ENCODE results near the gene SLC47A2. TPM values are rescaled to one million over a fixed set of nuclear protein-coding genes. Genes with fewer than 3 reads are reported as not detected.
"Not testable (repeated sequence)": the region's sequence is repeated elsewhere in the genome, so short reads cannot be mapped to it uniquely, and the experiment has no call there.

Gene SLC47A2, protein sequence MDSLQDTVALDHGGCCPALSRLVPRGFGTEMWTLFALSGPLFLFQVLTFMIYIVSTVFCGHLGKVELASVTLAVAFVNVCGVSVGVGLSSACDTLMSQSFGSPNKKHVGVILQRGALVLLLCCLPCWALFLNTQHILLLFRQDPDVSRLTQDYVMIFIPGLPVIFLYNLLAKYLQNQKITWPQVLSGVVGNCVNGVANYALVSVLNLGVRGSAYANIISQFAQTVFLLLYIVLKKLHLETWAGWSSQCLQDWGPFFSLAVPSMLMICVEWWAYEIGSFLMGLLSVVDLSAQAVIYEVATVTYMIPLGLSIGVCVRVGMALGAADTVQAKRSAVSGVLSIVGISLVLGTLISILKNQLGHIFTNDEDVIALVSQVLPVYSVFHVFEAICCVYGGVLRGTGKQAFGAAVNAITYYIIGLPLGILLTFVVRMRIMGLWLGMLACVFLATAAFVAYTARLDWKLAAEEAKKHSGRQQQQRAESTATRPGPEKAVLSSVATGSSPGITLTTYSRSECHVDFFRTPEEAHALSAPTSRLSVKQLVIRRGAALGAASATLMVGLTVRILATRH
- polyA plus RNA-seq (ENCODE audit: insufficient read depth in 1 of 5, insufficient read length in 5 of 5, low replicate concordance in 1 of 5) = under 1 TPM; 0.25 to 0.40 (median 0.30) TPM
- long read RNA-seq, donor 1 = 0 reads
- long read RNA-seq, donor 2 = 0 reads
- long read RNA-seq, donor 3 = 0 reads
- long read RNA-seq, donor 4 = 0 reads
- long read RNA-seq, donor 5 = 0 reads
- long read RNA-seq, donor 6 = 0 reads
- long read RNA-seq, donor 7 = 0 reads
- long read RNA-seq, donor 8 = 0 reads

- no peak for DNase-seq
Observed at GRCh38 chr17:19716108-19717030, at the start of gene SLC47A2. Gene SLC47A2 (minus strand): TSS chr17:19716584. CDS start chr17:19716555, 29 bp downstream.

- no peak for DNase-seq
Observed at GRCh38 chr17:19766016-19766415, 49.6 kb upstream of the SLC47A2 start.

GRCh38 chr17:19763991-19764390, 47.6 kb upstream of the SLC47A2 start:
- DNase-seq = not testable (repeated sequence)

- DNase-seq = no peak
Observed at GRCh38 chr17:19763416-19763815, 47.0 kb upstream of the SLC47A2 start.

DNA sequence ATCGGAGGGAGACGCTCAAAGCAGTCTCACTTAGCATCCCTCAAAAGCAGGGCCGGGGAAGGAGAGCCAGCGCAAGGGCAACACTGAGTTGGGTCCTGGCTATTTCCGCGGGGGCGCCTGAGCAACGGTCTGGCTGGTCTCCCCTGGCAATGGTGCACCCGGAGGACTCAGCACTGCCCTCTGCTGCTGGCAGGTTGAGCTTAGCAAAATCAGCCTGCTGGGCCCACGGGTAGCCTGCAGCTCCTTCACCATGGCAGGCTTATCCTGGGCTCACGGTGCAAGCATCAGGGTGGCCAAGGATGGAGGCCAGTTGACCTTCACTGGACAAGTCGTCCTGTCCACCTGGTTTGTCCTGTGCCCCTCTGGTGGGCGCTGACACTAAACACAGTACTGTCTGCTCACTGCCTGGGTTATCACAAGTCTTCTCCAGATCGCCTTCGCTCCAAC, 46.2 kb upstream of the SLC47A2 start:
- DNase-seq = peak in 1 of 2 donors; percentile 52

DNA sequence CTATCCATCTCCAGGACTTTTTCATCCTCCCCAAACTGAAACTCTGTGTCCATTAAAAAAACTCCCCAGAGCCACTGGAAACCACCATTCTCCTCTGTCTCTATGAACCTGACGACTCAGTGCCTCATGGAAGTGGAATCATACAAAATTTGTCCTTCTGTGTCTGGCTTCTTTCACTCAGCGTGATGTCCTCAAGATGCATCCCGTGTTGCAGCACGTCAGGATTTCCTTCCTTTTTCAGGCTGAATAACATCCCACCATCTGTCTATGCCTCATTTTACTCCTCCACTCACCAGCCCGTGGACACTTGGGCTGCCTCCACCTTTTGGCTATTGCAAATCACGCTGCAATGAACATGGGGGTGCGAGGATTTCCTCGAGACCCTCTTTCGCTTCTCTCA, 44.4 kb upstream of the SLC47A2 start:
- no peak for DNase-seq

GRCh38 chr17:19759568-19760549, 43.5 kb upstream of the SLC47A2 start:
- DNase-seq = no peak

GRCh38 chr17:19757536-19758180, 41.3 kb upstream of the SLC47A2 start:
- no peak for DNase-seq

DNA sequence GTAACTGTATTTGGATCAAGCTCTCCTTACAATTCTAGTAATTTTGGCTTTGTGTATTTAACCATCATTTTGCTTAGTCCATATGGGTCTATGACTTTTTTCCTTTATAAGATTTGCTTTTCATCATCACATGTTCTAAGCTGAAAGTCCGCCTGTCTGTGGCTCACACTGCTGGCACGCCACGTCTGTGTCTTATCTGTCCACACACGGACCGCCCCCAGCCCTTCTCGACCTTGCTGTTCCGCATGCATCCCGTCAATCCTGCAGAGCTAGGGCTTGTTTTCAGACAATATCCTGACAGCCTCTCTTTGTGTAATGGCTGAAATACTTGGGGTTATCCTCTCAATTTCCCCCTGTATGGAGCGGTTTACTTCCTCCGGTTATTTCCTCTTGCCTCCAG, 40.2 kb upstream of the SLC47A2 start:
- DNase-seq = no peak

- DNase-seq = no peak
Observed at GRCh38 chr17:19755821-19756510, 39.6 kb upstream of the SLC47A2 start.

DNA sequence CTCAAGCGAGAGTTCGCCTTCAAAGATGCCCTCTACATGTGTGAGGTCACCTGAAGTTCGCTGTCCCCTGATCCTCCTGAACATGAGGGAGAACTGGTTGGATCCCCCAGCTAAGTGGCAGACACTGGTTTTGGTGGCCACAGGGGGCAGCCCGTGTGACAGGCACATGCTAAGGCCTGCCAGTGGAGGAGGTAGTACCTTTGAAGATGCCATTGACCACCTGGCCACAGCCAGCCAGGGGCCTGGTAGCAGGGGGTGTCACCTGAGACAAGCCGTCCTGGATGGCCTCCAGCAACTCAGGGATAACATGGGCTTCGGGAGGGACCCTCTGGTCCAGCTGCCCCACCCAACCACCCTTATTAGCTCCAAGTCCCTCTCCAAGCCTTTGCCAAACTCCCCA, 39.0 kb upstream of the SLC47A2 start:
- DNase-seq = no peak

DNA sequence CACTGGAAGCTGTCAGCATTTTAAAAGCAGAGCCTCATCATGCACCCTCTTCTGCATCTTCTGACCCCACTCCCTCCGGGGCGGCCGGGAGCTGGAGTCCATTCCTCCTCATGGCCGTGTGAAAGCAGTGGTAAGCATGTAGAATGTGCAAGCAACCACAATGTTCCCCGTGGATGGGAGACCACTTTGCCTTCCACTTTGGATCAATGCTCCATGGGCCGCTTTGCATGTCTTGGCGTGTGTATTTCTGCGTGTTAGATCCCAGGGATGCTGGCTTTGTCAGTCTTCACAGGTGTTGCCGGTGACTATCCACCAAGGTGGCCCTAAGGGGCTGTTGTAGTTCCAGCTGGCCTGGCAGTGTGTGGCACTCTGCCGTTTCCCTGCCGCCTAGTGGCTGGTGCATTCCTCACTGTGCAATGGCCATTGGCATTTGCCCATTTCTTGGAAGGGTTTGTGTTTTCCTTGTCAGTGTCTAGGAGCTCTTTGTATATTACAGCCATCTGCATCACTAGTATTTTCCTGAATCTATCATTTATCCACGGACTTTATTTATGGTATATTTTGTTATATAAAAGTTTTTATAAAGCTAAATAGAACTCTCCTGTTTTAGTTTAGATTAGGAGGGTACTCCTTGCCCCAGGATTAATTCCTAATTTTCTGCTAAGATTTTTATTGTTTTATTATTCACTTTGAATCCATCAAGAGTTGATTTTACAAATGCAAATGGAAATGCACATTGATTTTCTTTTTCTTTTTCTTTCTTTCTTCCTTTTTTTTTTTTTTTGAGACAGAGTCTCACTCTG, 37.5 kb upstream of the SLC47A2 start:
- no peak for DNase-seq

DNA sequence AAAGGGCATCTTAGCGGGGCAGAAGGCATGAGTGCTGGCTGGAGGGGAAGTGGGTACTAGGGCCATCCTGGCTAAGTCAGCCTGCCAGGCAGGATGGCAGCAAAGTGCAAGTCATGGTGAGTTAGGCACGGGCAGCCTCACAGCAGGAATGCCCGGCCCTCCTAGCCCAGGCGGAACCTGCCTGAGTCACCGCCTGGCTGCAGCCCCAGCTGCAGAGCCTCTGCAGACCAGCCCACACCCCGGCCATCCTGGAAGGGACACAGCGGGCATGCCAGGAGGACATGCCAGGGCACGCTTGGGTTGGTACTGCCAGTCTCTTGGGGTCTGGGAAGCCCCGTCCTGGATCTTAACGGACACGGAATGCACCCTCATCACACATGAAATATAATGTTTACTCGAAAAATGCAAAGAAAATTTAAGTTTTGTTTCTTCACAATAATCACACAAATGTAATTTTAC, 36.7 kb upstream of the SLC47A2 start:
- no peak for DNase-seq

GRCh38 chr17:19752216-19753050, 36.0 kb upstream of the SLC47A2 start:
- no peak for DNase-seq

DNA sequence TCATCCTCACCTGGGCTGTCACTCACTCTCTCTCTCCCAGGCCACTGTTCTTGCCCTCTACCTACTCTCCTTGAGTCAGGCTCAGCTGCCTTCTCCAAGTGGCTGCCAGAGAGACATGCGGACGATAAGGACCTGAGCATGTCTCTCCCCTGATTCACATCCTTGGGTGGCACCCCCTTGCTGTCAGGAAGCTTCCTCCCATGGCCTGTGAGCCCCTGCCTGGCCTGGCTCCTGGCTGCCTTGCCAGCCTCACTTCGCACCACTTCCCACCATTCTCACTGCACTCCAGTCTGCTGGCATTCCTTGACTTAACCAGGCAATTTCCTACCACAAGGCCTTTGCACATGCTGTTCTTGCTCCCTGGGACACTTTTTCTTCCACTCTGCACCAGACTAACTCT, 34.5 kb upstream of the SLC47A2 start:
- no peak for DNase-seq

DNA sequence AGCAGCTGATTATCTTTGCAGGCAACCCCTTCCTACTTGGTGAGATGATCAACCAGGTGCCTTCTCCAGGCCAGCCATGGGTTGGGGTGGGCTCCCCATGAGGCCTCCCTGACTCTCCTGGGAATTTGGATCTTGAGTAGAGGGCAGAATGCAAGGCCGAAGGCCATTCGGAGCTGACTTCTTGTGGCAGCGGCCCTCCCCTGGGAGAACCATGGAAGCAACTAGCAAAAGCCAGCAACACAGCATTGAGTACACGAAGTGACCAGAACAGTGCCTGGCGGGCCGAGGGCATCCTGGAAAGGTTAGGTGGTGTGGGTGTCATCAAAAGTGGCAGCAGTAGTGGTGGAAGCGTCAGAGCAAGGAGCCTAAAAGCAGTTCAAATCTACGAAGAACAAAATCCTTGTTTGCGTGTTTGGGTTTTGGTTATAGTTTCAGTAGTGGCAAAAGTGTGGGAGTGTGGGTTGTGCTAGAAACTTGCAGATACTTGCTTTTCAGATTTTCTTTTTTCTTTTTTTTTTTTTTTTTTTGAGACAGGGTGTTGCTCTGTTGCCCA, 33.7 kb upstream of the SLC47A2 start:
- no peak for DNase-seq

DNA sequence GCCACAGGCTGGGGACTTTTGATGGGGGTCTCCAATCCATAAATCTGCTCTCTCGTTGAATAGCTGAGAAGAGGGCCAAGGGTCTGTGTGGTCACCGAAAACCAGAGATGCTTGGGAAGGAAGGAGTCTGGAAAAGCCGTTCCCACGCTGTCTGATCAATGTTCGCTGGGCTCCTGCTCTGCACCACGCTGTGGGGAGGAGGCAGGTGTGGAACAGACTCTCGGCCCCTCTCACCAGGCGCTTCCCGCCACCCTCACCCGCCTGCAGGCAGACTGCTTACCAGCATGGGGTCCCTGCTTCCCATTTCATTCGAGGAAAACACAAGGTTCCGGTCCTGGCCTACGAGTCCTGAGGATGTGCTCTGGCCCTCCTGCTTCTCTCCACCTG, 32.4 kb upstream of the SLC47A2 start:
- no peak for DNase-seq

Data from right lung (tissue), 10 donors.